Activated naive CD4-positive, alpha-beta T cell treated with anti-CD3 and anti-CD28 coated beads, Interleukin-2, amount 10 ng/mL, durations not matched to agents 7 days and 5 days (primary cell): ENCODE measurements around the gene NTS.

Experiments
- CTCF ChIA-PET: fragments of 350-600 bp; sonication (Branson Sonifier 250); formaldehyde crosslinking; loops from one replicate; lab custom pipeline; 2021; ENCODE audit warnings: antibody characterized with exemption; lab: Charles Lee
- DNase-seq: peaks from one replicate; pipeline ENCODE4 v3.0.0-alpha.2; 2020
- H3K27ac Mint-ChIP-seq: one replicate; pipeline ENCODE4 v1.8.0; 2021; ENCODE audit warnings: mild to moderate bottlenecking, moderate library complexity, mixed read lengths
- H3K27me3 Mint-ChIP-seq: one replicate; pipeline ENCODE4 v1.8.0; 2021; ENCODE audit warnings: mild to moderate bottlenecking, mixed read lengths
- H3K36me3 Mint-ChIP-seq: one replicate; pipeline ENCODE4 v1.8.0; 2021; ENCODE audit warnings: mixed read lengths
- H3K4me1 Mint-ChIP-seq: one replicate; pipeline ENCODE4 v1.8.0; 2021; ENCODE audit warnings: mixed read lengths
- H3K4me3 Mint-ChIP-seq: one replicate; pipeline ENCODE4 v1.8.0; 2021; ENCODE audit warnings: mild to moderate bottlenecking, moderate library complexity, mixed read lengths
- H3K9me3 Mint-ChIP-seq: one replicate; pipeline ENCODE4 v1.8.0; 2021; ENCODE audit warnings: mixed read lengths

Gene NTS

DNA sequence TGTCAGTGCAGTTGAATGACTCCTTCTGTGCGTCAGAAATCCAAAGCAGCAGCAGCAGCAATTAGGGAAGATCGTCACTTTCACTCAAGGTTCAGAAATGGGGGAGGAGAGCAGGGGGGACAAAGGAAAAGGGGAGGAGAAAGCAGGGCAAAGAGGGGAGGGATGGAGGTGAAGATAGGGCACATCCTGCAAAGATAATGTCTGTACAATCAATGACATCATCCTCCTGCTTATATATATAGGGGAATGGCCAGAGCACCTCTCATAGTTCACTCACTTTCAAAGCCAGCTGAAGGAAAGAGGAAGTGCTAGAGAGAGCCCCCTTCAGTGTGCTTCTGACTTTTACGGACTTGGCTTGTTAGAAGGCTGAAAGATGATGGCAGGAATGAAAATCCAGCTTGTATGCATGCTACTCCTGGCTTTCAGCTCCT is at the start of gene NTS:
NTS (plus strand) TSS at position 265 of the 431 bp plus-strand sequence; CDS start at position 374, 109 bp downstream.
- Mint-ChIP-seq H3K36me3 (no peaks in the 10 kb centered on the region), H3K27me3 (no peaks in the 10 kb centered on the region), H3K4me3 (no peak within 1 kb of the TSS), H3K27ac (no peak within 1 kb of the TSS), H3K4me1 (no peaks in the 10 kb centered on the region), H3K9me3 (no peaks in the 10 kb centered on the region)
- CTCF ChIA-PET = no interaction called here
- DNase-seq = no peak

GRCh38 chr12:85825746-85826145 is 48.3 kb upstream of the NTS start:
- Mint-ChIP-seq H3K9me3 (no peaks in the 10 kb centered on the region), H3K27ac (no peak overlapping the region), H3K27me3 (no peaks in the 10 kb centered on the region), H3K4me1 (no peaks in the 10 kb centered on the region), H3K36me3 (no peaks in the 10 kb centered on the region), H3K4me3 (no peak overlapping the region)
- CTCF ChIA-PET = no interaction called here
- DNase-seq = no peak

DNA sequence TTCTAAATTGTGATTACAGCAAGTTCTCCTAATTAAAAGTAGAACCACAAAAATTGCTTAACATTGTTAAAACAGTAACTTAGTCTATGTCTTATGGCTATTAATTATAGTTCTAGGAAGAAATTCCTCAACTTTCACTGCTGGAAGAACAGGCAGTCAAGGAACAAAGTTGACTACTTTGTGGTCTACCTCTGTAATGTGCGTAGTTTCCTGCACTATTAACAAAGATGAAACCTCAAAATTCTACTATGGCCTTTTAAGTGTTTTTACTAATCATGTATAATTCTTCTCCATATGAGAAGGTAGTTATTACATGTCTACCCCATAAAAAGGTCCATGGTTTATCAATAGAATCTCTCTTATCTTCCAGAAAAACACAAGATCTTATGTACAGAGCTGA is 45.5 kb upstream of the NTS start:
- Mint-ChIP-seq H3K4me1 (no peaks in the 10 kb centered on the region), H3K27me3 (no peaks in the 10 kb centered on the region), H3K4me3 (no peak overlapping the region)

DNA sequence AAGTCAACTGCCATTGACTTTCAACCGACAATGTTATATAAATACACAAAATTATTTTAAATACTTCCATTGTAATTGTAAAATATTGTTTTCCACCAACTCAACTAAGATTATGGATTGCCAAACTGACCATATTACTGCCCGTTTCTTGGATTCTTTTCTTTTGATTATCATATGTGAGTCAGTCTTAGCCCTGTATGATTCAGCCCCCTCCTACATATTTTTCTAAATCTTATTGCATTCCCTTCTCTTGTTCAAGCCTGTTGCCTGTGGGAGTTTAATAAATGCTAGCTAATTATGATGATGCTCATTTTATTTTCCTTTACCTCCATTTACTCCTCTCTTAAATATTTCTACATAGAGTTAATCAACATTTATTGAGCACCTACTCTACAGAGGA is 44.7 kb upstream of the NTS start:
- no peaks in the 10 kb centered on the region for H3K36me3 Mint-ChIP-seq
- no peaks in the 10 kb centered on the region for H3K27me3 Mint-ChIP-seq
- H3K4me3 Mint-ChIP-seq = no peak overlapping the region
- CTCF ChIA-PET = no interaction called here
- DNase-seq = no peak
- no peak overlapping the region for H3K27ac Mint-ChIP-seq
- H3K9me3 Mint-ChIP-seq = no peaks in the 10 kb centered on the region
- no peaks in the 10 kb centered on the region for H3K4me1 Mint-ChIP-seq

More for the DNA sequence above, 45.5 kb upstream of the NTS start:
- Mint-ChIP-seq H3K27ac (no peak overlapping the region), H3K36me3 (no peaks in the 10 kb centered on the region), H3K9me3 (no peaks in the 10 kb centered on the region)
- DNase-seq = no peak
- CTCF ChIA-PET = no interaction called here

GRCh38 chr12:85831327-85831990 is 42.6 kb upstream of the NTS start:
- H3K4me1 Mint-ChIP-seq = no peaks in the 10 kb centered on the region
- H3K9me3 Mint-ChIP-seq = no peaks in the 10 kb centered on the region
- CTCF ChIA-PET = no interaction called here
- H3K4me3 Mint-ChIP-seq = no peak overlapping the region
- no peaks in the 10 kb centered on the region for H3K36me3 Mint-ChIP-seq
- no peak for DNase-seq
- H3K27ac Mint-ChIP-seq = no peak overlapping the region
- peaks cover 4% of the 10 kb centered on the region for H3K27me3 Mint-ChIP-seq

- H3K27me3 Mint-ChIP-seq = peaks cover 5% of the 10 kb centered on the region
- no peak for DNase-seq
- no peak overlapping the region for H3K27ac Mint-ChIP-seq
- no peak overlapping the region for H3K4me3 Mint-ChIP-seq
- CTCF ChIA-PET = no interaction called here
- H3K4me1 Mint-ChIP-seq = no peaks in the 10 kb centered on the region
- H3K36me3 Mint-ChIP-seq = no peaks in the 10 kb centered on the region
- H3K9me3 Mint-ChIP-seq = no peaks in the 10 kb centered on the region
These were observed 40.5 kb upstream of the NTS start for GRCh38 chr12:85833579-85833978.

DNA sequence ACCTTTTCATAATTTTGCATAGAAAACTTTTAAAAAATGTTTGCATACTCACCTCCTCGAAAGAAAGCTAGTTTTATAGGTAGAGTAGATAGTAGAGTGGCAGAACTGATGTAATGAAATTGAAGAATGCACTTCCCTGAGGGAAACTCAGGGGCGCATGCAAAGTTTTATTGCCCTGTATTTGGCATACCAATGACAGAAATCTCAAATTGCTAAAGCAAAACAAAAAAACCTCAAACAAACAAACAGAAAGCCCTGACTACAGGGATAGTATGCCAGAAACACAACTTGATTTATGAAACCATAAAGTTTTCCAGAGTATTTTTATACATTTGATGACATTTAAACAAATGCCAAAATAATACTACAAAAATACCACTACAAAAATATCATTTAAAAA is 39.7 kb upstream of the NTS start:
- CTCF ChIA-PET = no interaction called here
- no peak overlapping the region for H3K4me3 Mint-ChIP-seq
- H3K27ac Mint-ChIP-seq = no peak overlapping the region
- H3K36me3 Mint-ChIP-seq = no peaks in the 10 kb centered on the region
- peaks cover 5% of the 10 kb centered on the region for H3K27me3 Mint-ChIP-seq
- no peaks in the 10 kb centered on the region for H3K9me3 Mint-ChIP-seq
- DNase-seq = no peak
- H3K4me1 Mint-ChIP-seq = no peaks in the 10 kb centered on the region

GRCh38 chr12:85835426-85836196 is 38.5 kb upstream of the NTS start:
- no peak overlapping the region for H3K4me3 Mint-ChIP-seq
- CTCF ChIA-PET = no interaction called here
- DNase-seq = no peak
- no peak overlapping the region for H3K27ac Mint-ChIP-seq
- no peaks in the 10 kb centered on the region for H3K36me3 Mint-ChIP-seq
- H3K4me1 Mint-ChIP-seq = no peaks in the 10 kb centered on the region
- H3K27me3 Mint-ChIP-seq = peaks cover 5% of the 10 kb centered on the region
- no peaks in the 10 kb centered on the region for H3K9me3 Mint-ChIP-seq

GRCh38 chr12:85836197-85837090 is 37.7 kb upstream of the NTS start, which contains the start of gene RASSF9:
Gene RASSF9 (minus strand): TSS chr12:85836409. CDS start chr12:85836201, 208 bp downstream.
- Mint-ChIP-seq H3K4me3 (no peak within 1 kb of the TSS), H3K27me3 (peaks cover 5% of the 10 kb centered on the region), H3K27ac (no peak within 1 kb of the TSS), H3K4me1 (no peaks in the 10 kb centered on the region), H3K36me3 (no peaks in the 10 kb centered on the region), H3K9me3 (no peaks in the 10 kb centered on the region)
- no peak for DNase-seq
- CTCF ChIA-PET = no interaction called here

- no peak overlapping the region for H3K27ac Mint-ChIP-seq
- H3K9me3 Mint-ChIP-seq = no peaks in the 10 kb centered on the region
- H3K4me1 Mint-ChIP-seq = no peaks in the 10 kb centered on the region
- no peak overlapping the region for H3K4me3 Mint-ChIP-seq
- DNase-seq = no peak
- CTCF ChIA-PET = no interaction called here
- no peaks in the 10 kb centered on the region for H3K36me3 Mint-ChIP-seq
- no peaks in the 10 kb centered on the region for H3K27me3 Mint-ChIP-seq
These were observed 30.3 kb upstream of the NTS start for GRCh38 chr12:85843606-85844310.

- Mint-ChIP-seq H3K27ac (no peak overlapping the region), H3K36me3 (no peaks in the 10 kb centered on the region), H3K27me3 (no peaks in the 10 kb centered on the region), H3K4me3 (no peak overlapping the region), H3K4me1 (no peaks in the 10 kb centered on the region), H3K9me3 (no peaks in the 10 kb centered on the region)
- DNase-seq = no peak
- CTCF ChIA-PET = no interaction called here
These were observed 24.8 kb upstream of the NTS start for GRCh38 chr12:85849344-85849743.

DNA sequence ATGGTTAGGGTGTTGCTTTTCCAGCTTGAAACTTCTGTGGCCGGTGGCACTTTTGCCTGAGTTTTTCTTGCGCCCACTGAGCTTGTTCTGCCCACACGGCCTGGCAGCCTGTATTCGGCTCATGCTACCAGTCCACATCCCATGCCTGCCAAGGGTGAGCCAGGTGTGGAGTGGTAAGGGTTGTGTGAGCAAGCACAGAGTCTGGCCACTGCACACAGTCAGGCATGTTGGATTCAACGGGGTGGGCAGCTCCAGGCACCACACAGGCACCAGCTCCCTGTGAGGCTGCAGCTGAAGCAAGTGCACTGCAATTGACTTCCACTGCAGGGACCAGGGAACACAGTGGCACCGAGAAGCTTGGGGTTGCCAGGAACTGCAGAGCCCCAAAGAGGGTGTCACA is 18.8 kb upstream of the NTS start:
- no peaks in the 10 kb centered on the region for H3K27me3 Mint-ChIP-seq
- CTCF ChIA-PET = interaction anchor here (1.2 to 1.6 kb wide), 2 partner anchors 12 to 16 kb away, joined by 5 to 7 read pairs; no protein-coding TSS in a partner anchor
- H3K4me1 Mint-ChIP-seq = no peaks in the 10 kb centered on the region
- no peak overlapping the region for H3K4me3 Mint-ChIP-seq
- H3K36me3 Mint-ChIP-seq = no peaks in the 10 kb centered on the region
- no peak for DNase-seq
- H3K27ac Mint-ChIP-seq = no peak overlapping the region
- peaks cover 2% of the 10 kb centered on the region for H3K9me3 Mint-ChIP-seq

- H3K27me3 Mint-ChIP-seq = no peaks in the 10 kb centered on the region
- no peaks in the 10 kb centered on the region for H3K4me1 Mint-ChIP-seq
- CTCF ChIA-PET = interaction anchor here (1.6 kb wide), 1 partner anchor 15 kb away, joined by 7 read pairs; no protein-coding TSS in a partner anchor
- no peaks in the 10 kb centered on the region for H3K36me3 Mint-ChIP-seq
- H3K4me3 Mint-ChIP-seq = no peak overlapping the region
- no peak for DNase-seq
- H3K9me3 Mint-ChIP-seq = peaks cover 4% of the 10 kb centered on the region
- H3K27ac Mint-ChIP-seq = no peak overlapping the region
These were observed 17.1 kb upstream of the NTS start for GRCh38 chr12:85856966-85857365.

DNA sequence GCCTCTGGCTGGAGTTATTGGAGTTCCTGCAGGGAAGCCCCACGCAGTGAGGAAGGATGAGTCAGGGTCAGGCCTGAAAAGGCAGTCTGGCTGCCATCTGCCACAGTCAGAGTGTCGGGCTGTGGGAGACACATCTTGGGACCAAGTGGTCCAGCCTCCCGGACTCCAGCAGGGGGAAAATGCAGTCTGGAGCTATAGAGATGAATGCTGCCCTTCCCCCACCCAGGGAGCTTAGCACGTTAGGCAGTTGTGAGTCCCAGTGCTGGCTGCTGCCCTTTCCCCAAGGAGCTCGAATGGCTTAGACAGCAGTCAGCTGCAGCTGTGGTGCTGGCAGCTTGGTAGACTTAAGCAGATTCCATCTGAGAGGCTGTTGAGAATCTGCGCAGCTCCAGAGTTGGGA is 8.2 kb upstream of the NTS start:
- Mint-ChIP-seq H3K9me3 (peaks cover 2% of the 10 kb centered on the region), H3K27ac (no peak overlapping the region), H3K36me3 (no peaks in the 10 kb centered on the region), H3K4me1 (no peaks in the 10 kb centered on the region), H3K4me3 (no peak overlapping the region), H3K27me3 (no peaks in the 10 kb centered on the region)
- CTCF ChIA-PET = no interaction called here
- no peak for DNase-seq
